Measurements from ENCODE around the gene PIP5KL1. TPM values are rescaled to one million over a fixed set of nuclear protein-coding genes. Genes with fewer than 3 reads are reported as not detected.

Gene PIP5KL1
- total RNA-seq, 1 donor from 2014 or later = 4.3 TPM

DNA sequence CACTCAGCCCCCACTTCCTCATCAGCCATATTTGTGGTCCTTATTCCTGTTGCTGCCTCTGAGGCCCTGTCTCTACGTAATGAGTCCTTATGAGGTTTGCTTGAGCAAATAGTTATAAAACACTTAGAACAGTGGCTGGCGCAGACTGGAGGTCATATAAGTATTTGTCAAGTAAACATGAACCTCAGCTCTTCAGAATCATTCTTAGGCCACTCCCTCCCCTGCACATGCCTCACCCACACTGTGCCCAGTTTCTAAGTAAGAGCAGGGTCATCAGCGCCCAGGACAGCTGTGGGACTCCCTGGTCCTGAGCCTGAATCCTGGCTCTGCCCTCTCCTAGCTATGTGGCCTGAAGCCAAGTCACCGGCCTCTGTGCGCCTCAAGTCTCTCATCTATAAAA lies 17.7 kb downstream of the PIP5KL1 start:
- no peak for ATAC-seq

- no peak for ATAC-seq
Measured at GRCh38 chr9:127912296-127912695, 18.3 kb downstream of the PIP5KL1 start.

DNA sequence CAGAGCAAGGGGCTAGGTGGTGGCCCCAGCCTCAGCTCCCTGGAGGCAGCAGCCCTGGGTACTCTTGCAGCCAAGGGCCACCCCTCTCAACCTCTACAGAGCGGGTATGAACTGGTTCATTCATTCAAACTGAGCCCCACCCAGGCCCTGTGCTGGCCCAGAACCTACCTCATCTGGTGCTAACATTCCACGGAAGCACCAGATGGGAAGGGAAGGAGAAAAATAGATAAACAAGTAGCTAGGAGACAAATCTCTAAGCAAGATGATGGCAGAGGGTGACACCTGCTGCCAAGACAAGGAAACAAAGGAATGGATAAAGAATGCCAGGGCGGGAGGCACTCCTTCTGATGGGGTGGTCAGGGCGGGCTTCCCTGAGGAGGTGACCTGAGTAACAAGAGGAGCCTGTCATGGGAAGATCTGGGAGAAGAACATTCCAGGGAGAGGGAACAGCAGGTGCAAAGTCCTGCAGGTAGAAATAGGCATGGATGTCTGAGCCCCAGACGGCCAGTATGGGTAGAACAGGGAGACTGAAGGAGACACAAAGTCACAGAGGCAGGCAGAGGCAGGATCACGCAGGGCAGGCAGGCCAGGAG lies 19.9 kb downstream of the PIP5KL1 start:
- no peak for ATAC-seq

- ATAC-seq = peak; percentile 1
Measured at GRCh38 chr9:127909839-127910273, 20.7 kb downstream of the PIP5KL1 start.

GRCh38 chr9:127908660-127908926 lies 22.0 kb downstream of the PIP5KL1 start:
- no peak for ATAC-seq

DNA sequence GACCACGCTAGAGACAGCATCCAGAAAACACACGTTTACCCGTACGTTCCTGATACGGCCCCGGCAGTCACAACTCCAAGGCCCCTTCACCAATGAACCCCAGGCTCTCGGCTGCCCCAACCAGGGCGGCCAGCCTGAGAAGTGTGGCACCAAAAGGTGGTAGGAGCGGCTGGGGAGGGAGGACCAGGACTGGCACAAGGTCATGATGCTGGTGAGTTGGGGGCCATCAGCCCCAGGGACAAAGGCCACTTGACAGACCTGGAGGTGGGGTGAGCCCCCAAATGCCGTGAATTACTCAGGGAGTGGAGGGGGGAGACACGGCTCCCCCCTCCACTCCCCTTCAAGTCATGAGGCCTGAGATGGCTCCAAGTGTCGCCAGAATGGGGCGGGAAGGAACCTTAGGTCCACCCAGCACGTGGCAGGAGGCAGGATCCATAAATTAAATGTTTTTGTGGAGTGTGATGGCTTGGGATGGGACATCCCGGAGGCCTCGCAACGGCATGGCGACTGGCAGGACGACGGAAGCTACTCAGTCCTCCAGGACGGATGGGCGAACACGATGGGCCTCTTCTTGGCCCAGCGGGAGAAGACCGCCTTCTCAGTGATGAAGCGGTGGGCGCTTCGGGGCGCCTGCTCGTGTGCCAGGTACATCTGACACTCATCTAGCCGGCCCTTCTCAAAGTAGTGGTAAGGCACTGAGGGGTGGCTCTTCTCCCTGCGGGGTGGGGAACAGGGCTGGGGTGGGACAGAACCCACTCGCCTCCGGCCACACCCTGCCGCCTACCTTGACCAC lies 22.5 kb downstream of the PIP5KL1 start:
- no peak for ATAC-seq

- peak; percentile 4 for ATAC-seq
Measured at GRCh38 chr9:127905788-127906191, 24.8 kb downstream of the PIP5KL1 start.

- ATAC-seq = peak; percentile 40
Measured at GRCh38 chr9:127905004-127905728, 25.4 kb downstream of the PIP5KL1 start.

DNA sequence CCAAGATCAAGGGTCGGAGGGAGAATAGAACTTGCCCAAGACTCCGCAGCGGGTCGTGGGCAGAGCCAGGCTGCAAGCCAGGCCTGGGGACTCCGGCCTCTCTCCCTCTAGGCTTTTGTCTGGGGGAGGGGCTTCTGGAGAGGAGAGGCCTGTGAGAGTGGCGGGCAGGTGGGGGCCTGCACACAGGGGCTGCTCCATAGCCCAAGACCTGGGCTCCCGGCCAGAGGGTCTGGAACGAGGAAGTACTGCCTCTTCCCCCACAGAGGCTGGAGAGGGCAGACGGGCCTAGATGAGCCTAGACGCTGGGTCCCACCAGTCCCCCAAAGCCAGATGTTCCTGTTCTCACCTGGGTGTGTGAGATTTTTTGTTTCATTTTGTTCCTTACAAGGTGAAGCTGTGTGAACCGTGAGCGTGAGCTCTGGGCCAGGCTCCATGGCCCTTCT lies 26.0 kb downstream of the PIP5KL1 start:
- peak; percentile 59 for ATAC-seq

GRCh38 chr9:127903557-127904475 lies 26.8 kb downstream of the PIP5KL1 start:
- ATAC-seq = peak; percentile 43

- peak; percentile 83 for ATAC-seq
Measured at GRCh38 chr9:127899128-127899943, 31.2 kb downstream of the PIP5KL1 start, which contains the start of gene ST6GALNAC6. ST6GALNAC6 (minus strand) TSS chr9:127899603; CDS start chr9:127897981, 1,622 bp downstream.

DNA sequence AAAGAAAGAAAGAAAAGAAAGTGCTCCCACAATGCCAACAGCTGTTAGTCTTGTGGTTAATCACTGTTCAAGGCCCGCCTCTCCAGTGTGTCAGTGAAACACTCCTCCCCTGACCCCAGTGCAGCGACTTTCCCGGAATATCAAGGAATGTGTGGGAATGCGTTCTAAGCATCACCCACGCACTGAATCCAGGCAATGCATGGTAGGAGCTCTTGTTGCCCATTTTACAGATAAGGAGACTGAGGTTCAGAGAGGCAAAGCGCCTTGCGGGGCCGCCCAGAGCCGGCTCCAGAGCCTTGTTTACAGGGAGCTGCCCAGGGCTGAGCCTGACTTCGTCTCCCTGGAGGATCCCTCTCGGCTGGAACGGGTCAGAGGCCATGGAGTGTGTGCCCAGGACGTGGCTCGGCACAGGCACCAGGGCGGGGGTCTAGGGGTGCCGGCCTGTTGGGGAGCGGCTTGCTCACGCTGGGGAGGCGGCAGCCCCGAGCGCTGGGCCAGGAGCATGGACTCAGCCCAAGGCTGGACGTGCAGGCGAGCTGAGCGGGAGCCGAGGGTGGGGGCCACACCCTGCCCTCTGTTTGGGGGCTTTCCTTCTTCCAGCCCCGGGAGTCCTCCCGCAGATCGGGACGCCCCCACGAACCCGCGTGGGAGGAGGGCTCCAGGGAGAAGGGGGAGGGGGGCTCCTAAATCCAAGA lies 32.0 kb downstream of the PIP5KL1 start:
- peak; percentile 38 for ATAC-seq

GRCh38 chr9:127897193-127897692 lies 33.3 kb downstream of the PIP5KL1 start:
- peak; percentile 16 for ATAC-seq

DNA sequence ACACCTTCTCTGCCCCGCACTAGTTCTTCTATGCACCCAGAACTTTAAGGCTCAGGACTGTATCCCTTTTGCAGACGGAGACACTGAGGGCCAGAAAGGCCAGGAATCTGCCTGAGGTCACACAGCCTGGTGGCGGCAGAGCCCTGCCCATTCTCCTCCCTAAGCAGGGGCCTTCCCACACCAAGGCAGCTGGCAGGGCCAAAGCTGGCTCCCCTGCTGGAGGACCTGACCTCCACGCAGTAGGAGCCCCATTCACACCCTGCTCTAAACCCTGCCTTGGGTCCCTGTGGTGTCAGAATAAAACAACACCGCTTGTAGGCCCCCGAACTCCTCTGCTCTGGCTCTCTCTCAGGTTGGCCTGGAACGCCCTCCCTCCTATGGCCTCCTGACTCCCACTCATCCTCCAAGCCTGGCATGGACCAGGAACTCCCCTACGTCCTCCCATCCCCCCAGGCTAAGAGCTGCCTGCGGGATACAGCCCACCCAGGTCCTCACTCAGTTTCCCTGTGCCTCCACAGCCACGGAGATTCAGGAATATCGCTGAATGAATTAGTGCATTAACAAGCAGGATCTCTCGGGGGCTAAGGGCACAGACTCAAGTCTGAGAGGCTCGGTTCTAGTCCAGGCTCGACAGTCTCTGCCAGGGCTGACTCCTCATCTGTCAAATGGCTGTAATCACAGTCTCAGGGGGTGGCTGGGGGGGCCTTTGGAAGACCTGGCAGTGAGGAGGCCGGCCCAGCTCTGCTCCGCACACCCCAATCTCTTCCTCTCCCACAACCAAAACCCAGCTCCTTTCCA lies 34.0 kb downstream of the PIP5KL1 start:
- no peak for ATAC-seq

DNA sequence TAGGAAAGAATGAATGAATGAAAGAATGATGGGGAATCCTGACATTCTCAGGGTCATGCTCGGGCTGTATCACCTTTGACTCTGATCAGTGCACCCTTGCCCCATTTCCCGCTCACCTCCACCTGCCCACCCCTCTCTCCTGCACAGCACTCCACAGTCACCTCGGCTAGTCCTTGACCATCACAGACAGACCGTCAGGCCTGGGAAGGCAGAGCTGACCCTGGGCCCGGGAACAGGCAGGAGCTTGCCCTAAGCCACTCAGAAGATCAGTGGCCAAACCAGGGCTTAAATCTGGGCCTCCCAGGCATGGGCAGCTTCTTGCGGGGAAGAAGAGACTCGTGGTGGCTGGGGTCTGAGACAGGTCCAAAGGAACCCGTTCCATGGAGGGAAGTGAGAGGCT lies 34.8 kb downstream of the PIP5KL1 start:
- ATAC-seq = no peak

DNA sequence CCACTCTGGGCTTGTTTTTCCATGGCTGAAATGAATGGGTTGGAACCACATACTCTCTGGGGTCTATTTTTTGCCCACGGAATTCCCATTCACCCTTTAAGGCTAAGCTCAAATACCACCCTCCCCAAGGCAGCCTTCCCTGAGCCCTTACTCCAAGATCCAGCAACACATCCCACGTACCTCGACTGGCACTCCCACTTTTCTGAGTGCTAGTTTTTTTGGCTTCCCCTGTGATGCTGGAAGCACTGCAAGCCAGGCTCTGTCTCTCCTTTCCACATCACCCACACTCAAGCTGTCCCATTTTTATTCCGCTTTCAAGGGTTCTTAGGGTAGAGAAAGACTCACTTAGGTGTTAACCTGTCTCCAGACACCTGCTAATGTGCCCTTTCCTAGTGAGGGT lies 37.2 kb downstream of the PIP5KL1 start:
- ATAC-seq = no peak

DNA sequence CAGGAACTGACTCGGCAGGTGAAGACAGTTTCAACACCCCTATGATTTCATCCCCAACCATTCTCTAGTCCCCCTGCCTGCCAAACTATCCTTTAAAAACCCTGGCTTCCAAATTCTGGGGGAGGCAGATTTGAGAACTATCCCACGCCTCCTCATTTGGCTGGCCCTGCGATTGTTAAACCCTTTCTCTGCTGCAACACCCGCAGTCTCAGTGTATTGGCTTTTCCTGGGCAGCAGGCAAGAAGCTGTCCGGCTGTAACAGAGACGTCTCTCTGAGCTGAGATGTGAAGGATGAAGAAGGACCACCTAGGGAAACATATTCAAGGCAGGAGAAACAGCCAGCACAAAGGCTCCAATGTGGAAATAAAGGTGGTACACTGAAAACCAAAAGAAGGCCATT lies 37.7 kb downstream of the PIP5KL1 start:
- no peak for ATAC-seq

DNA sequence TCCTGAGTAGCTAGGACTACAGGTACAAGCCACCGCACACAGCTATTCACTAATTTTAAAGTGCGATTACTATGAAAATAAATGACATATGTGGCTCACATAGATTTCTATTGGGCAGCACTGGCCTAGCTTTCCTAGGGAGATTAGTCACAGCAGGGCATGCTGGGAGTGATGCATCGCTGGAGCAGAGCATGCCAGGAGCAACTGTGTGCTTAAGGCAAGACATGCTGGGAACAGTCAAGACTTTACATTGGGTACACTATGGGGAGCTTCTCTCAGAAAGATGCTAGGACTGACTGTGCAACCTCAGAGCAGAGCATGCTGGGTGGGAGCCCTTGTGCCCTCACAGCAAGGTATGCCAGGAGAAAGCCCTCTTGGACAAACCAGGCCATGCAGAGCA lies 40.5 kb downstream of the PIP5KL1 start:
- ATAC-seq = no peak

DNA sequence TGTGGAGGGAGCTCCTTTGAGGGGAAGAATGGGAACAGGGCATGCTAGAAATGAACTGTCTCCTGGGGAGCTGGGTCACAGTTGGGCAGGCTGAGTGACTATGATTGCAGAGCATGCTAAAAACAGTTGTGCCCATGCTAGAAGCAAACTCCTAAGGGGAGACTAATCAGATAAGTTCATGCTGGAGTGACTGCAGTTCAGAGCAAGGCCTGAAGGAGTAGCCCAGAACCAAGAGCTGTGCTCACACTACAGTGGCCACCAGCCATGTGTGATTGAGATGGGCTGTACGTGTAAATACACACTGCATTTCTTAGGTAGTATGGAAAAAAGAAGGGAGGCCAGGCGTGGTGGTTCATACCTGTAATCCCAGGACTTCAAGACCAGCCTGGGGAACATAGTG lies 42.8 kb downstream of the PIP5KL1 start:
- peak; percentile 24 for ATAC-seq
